Peyer's patch (tissue), 4 donors: Measurements from ENCODE around the gene PHB1. TPM values are rescaled to one million over a fixed set of nuclear protein-coding genes. Genes with fewer than 3 reads are reported as not detected.
A peak's percentile ranks its signal among the peaks of the same experiment; 100 is the strongest.

Experiments
- DNase-seq, 3 donors: peaks; one replicate each; pipeline ENCODE4 v3.0.0-alpha.2; 2017 to 2019
- H3K27ac ChIP-seq, 4 donors: fragments of 200-600 bp; sonication (generic); one replicate each; pipeline ENCODE4 v1.5.1; 2016 to 2019
- H3K27me3 ChIP-seq, 2 donors: fragments of 200-600 bp; sonication (generic); one replicate each; pipeline ENCODE4 v1.5.1; 2019
- H3K36me3 ChIP-seq, 3 donors: fragments of 200-600 bp; sonication (generic); one replicate each; pipeline ENCODE4 v1.5.1; 2016 to 2019
- H3K4me1 ChIP-seq, 4 donors: fragments of 200-600 bp; sonication (generic); one replicate each; pipeline ENCODE4 v1.5.1; 2016 to 2019
- H3K4me3 ChIP-seq, 4 donors: fragments of 200-600 bp; sonication (generic); 1 replicate in 3 of 4; 2 replicates in 1 of 4; pipeline ENCODE4 v1.5.1; 2016 to 2019; ENCODE audit warnings: mild to moderate bottlenecking in 1 of 4
- H3K9me3 ChIP-seq, 4 donors: fragments of 200-600 bp; sonication (generic); one replicate each; pipeline ENCODE4 v1.5.1; 2016 to 2019; ENCODE audit warnings: mild to moderate bottlenecking in 1 of 4
- POLR2A ChIP-seq, 2 donors: fragments of 450-650 bp; IDR thresholded peaks; one replicate each; pipeline ENCODE4 v1.5.1; 2017; ENCODE audit warnings: antibody characterized with exemption in 2 of 2, mild to moderate bottlenecking in 2 of 2, moderate library complexity in 2 of 2
- total RNA-seq, 4 donors: library from RNA; depleted of rRNA; stranded (reverse); fragments of >200 nt; gene quantifications; one replicate each; pipeline ENCODE4 v1.1.0, GENCODE V29; 2016
- TF ChIP-seq, protein P1 (sequence below), 6 experiments: fragments of 450-650 bp in 4 of 6; fragments of 200-600 bp in 2 of 6; sonication (generic) in 1 of 6; IDR thresholded peaks; one replicate each; pipeline ENCODE4 v1.5.1; 2017 to 2019; ENCODE audit warnings: antibody characterized with exemption in 6 of 6, mild to moderate bottlenecking in 3 of 6, moderate library complexity in 1 of 6

PHB1 gene
- 10 to 100 TPM; 59.5 to 75.9 (median 69.9) TPM for total RNA-seq

GRCh38 chr17:49414622-49415350, at the start of gene PHB1:
Gene PHB1 (minus strand): TSS chr17:49414882. CDS start chr17:49413264, 1,618 bp downstream.
- TF ChIP-seq, protein P1, sequence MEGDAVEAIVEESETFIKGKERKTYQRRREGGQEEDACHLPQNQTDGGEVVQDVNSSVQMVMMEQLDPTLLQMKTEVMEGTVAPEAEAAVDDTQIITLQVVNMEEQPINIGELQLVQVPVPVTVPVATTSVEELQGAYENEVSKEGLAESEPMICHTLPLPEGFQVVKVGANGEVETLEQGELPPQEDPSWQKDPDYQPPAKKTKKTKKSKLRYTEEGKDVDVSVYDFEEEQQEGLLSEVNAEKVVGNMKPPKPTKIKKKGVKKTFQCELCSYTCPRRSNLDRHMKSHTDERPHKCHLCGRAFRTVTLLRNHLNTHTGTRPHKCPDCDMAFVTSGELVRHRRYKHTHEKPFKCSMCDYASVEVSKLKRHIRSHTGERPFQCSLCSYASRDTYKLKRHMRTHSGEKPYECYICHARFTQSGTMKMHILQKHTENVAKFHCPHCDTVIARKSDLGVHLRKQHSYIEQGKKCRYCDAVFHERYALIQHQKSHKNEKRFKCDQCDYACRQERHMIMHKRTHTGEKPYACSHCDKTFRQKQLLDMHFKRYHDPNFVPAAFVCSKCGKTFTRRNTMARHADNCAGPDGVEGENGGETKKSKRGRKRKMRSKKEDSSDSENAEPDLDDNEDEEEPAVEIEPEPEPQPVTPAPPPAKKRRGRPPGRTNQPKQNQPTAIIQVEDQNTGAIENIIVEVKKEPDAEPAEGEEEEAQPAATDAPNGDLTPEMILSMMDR (IDR thresholded peaks at IDR 0.05): no peak
- peak in 1 of 2 donors; percentile 43 for TF ChIP-seq POLR2A (IDR thresholded peaks at IDR 0.05)
- H3K4me3 ChIP-seq: peak within 1 kb of the TSS; percentile 63 to 91 (median 73)
- peaks cover 0 to 33% (median 0%) of the 10 kb centered on the region in 3 donors for H3K36me3 ChIP-seq
- no peaks in the 10 kb centered on the region for H3K27me3 ChIP-seq
- H3K9me3 ChIP-seq: no peaks in the 10 kb centered on the region
- peaks cover 0 to 12% (median 9%) of the 10 kb centered on the region in 4 donors for H3K4me1 ChIP-seq
- peak within 1 kb of the TSS; percentile 11 to 73 (median 63) for H3K27ac ChIP-seq
- DNase-seq: peak; percentile 94 to 98 (median 94)

GRCh38 chr17:49464049-49464448, 49.4 kb upstream of the PHB1 start:
- TF ChIP-seq, protein P1 (IDR thresholded peaks at IDR 0.05): no peak
- TF ChIP-seq POLR2A (IDR thresholded peaks at IDR 0.05): no peak
- Histone ChIP-seq H3K27me3 (no peaks in the 10 kb centered on the region), H3K9me3 (peaks cover 0 to 4% (median 2%) of the 10 kb centered on the region in 4 donors), H3K4me3 (no peak overlapping the region), H3K36me3 (no peaks in the 10 kb centered on the region), H3K27ac (no peak overlapping the region), H3K4me1 (no peaks in the 10 kb centered on the region)
- no peak for DNase-seq

GRCh38 chr17:49461580-49461979, 46.9 kb upstream of the PHB1 start:
- no peak overlapping the region for H3K27ac ChIP-seq
- H3K4me1 ChIP-seq: no peaks in the 10 kb centered on the region
- DNase-seq: no peak
- no peaks in the 10 kb centered on the region for H3K36me3 ChIP-seq
- TF ChIP-seq, protein P1 (IDR thresholded peaks at IDR 0.05): no peak
- TF ChIP-seq POLR2A (IDR thresholded peaks at IDR 0.05): no peak
- H3K27me3 ChIP-seq: no peaks in the 10 kb centered on the region
- H3K9me3 ChIP-seq: peaks cover 0 to 4% (median 2%) of the 10 kb centered on the region in 4 donors
- no peak overlapping the region for H3K4me3 ChIP-seq

- no peaks in the 10 kb centered on the region for H3K27me3 ChIP-seq
- H3K4me1 ChIP-seq: no peaks in the 10 kb centered on the region
- H3K27ac ChIP-seq: no peak overlapping the region
- no peaks in the 10 kb centered on the region for H3K36me3 ChIP-seq
- no peak for DNase-seq
- no peak for TF ChIP-seq POLR2A (IDR thresholded peaks at IDR 0.05)
- TF ChIP-seq, protein P1 (IDR thresholded peaks at IDR 0.05): no peak
- H3K4me3 ChIP-seq: no peak overlapping the region
- peaks cover 0 to 4% (median 2%) of the 10 kb centered on the region in 4 donors for H3K9me3 ChIP-seq
Observed at GRCh38 chr17:49460401-49460800, 45.7 kb upstream of the PHB1 start.

DNA sequence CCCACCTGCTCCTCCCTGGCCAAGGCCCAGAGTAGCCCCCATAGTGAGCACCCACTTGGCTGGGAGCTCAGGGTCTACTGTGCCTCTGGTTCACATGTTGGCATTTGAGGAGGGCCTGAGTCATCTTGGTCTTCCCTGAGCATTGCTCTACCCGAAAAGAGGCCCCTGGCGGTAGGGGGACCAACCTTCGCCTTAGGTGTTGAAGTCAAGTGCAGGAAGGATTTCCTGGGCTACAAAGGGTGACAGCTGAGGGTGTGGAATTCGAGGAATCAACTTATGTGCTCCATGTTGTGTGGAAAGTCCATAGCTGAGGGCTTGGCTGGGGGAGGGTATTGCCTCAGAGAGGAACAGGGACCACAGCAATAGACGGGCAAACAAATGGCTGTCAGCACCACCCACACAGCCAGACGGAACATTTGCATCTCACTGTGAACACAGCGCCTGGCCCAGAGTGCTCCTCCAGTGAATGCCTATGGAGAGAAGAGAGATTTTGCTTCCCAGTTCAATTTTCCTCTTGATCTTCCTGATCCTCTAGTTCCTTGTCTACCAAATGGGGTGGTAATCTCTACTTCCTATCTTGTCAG, 44.8 kb upstream of the PHB1 start:
- no peak for DNase-seq
- Histone ChIP-seq H3K4me3 (no peak overlapping the region), H3K9me3 (peaks cover 0 to 4% (median 2%) of the 10 kb centered on the region in 4 donors), H3K27ac (no peak overlapping the region), H3K27me3 (no peaks in the 10 kb centered on the region), H3K36me3 (no peaks in the 10 kb centered on the region), H3K4me1 (no peaks in the 10 kb centered on the region)
- TF ChIP-seq, protein P1 (IDR thresholded peaks at IDR 0.05): no peak
- no peak for TF ChIP-seq POLR2A (IDR thresholded peaks at IDR 0.05)
